ENCODE data around the gene TAPBPL. TPM values are rescaled to one million over a fixed set of nuclear protein-coding genes. Genes with fewer than 3 reads are reported as not detected.
"Not testable (repeated sequence)": the region's sequence is repeated elsewhere in the genome, so short reads cannot be mapped to it uniquely, and the experiment has no call there.

The TAPBPL gene
- total RNA-seq, 2 donors from 2014 or later: 11.8 to 15.2 TPM

DNA sequence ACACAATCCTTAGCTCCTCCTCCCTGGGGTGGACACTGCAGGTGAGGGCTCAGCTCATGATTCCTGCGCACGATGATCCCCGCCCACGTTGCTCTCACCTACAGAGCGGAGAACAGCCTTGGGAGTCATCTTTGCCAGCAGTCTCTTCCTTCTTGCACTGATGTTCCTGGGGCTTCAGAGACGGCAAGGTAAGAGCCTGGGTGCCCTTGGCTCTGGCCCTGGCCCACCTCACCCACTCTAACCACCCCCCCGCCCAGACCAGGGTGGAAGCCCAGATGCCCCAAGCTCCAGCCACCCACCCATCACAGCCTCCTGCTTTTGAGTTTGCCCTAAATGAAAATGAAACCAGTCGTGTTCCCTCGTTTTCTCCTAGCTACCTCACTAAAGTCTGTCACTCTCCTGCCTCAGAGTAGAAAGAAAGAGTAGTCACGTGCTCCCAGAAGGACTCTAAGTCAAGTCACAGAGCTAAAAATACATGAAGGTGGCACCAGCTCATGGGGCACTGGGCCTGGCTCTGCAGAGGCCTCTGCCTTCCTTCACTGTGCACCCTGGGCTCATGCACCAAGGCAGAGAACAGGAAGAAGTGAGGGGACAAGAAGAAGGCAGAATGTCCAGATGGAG lies 9.0 kb downstream of the TAPBPL start:
- ATAC-seq (peak; percentile 33 to 62), DNase-seq (no peak)
- intact Hi-C loops (cut with DNase I): loop anchor here in 1 of 2 donors (5.0 kb wide), 1 partner anchor 39 kb away; no protein-coding TSS in a partner anchor

GRCh38 chr12:6461401-6462233 lies 9.8 kb downstream of the TAPBPL start:
- DNase-seq (peak; percentile 55), ATAC-seq (peak; percentile 59 to 68)
- intact Hi-C loops (cut with DNase I): loop anchor here in 1 of 2 donors (5.0 kb wide), 1 partner anchor 39 kb away; no protein-coding TSS in a partner anchor

DNA sequence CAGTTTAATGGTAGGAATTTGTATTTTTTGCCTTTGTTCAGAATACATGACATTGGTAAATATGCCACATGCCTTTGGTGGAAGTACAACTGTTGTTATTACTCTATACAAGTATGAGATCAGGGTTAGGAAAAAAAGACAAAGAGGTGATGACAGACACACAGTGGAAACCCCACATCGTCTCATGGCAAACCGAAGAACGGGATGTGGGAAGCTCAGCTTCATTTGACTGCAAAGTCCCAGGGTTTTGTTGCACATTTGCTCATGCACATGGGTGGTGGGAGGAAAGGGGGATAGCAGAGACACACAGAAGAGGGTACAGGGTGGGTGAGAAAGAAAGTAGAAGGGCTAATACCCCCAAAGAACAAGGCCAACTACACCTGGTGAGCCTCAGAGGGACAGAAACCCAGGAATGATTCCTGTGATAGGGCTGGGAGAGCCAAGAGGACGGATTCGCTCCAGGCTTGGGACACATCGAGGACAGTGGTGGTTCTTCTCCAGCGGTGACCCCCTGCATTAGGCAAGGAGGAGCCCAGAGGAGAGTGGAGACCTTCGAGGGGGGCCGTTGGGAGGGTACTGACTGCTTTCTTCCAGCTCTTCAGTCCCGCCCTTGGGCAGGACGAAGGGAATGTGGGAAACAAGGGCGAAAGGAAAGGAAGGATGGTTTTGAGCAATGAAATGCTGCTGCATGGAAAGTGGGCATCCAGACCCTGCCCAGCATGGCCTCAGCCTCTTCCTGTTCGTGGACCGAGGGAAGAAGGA lies 10.6 kb downstream of the TAPBPL start:
- ATAC-seq (no peak), DNase-seq (no peak)
- intact Hi-C loops (cut with DNase I): loop anchor here in 1 of 2 donors (5.0 kb wide), 1 partner anchor 40 kb away; no protein-coding TSS in a partner anchor

DNA sequence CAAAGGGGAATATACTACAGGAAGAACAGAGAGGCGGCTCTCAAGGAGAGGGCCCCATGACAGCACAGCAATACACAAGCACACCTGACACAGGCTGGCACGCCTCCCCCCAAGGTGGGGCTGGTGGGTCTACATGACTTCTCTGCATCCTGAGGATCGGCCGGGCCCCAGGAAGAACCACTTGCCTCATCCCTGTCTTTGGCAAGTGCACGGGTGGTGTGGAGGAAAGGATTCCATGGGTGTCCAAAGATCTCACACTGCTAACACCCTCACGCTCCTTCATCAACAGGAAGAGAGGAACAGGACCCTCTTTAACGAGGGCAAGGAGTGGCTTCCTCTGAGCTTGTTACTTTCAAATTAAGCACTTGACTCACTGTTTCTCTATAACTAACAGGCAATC lies 11.4 kb downstream of the TAPBPL start:
- DNase-seq (no peak), ATAC-seq (no peak)
- intact Hi-C loops (cut with DNase I): loop anchor here in 1 of 2 donors (5.0 kb wide), 1 partner anchor 41 kb away; no protein-coding TSS in a partner anchor

GRCh38 chr12:6463858-6464257 lies 12.0 kb downstream of the TAPBPL start:
- ATAC-seq: no peak
- intact Hi-C loops (cut with DNase I): loop anchor here (2.0 to 5.0 kb wide), 2 partner anchors 39 to 42 kb away; no protein-coding TSS in a partner anchor
- DNase-seq: no peak

- intact Hi-C loops (cut with DNase I): loop anchor here (2.0 to 5.0 kb wide), 2 partner anchors 40 to 42 kb away; no protein-coding TSS in a partner anchor
- DNase-seq (no peak), ATAC-seq (no peak)
These were observed 12.7 kb downstream of the TAPBPL start for GRCh38 chr12:6464531-6464930.

- DNase-seq: no peak
- intact Hi-C loops (cut with DNase I): loop anchor here in 1 of 2 donors (2.0 to 5.0 kb wide), 2 partner anchors 41 to 138 kb away; no protein-coding TSS in a partner anchor
- ATAC-seq: peak in 1 of 2 donors; percentile 24
These were observed 13.8 kb downstream of the TAPBPL start for GRCh38 chr12:6465467-6466183.

DNA sequence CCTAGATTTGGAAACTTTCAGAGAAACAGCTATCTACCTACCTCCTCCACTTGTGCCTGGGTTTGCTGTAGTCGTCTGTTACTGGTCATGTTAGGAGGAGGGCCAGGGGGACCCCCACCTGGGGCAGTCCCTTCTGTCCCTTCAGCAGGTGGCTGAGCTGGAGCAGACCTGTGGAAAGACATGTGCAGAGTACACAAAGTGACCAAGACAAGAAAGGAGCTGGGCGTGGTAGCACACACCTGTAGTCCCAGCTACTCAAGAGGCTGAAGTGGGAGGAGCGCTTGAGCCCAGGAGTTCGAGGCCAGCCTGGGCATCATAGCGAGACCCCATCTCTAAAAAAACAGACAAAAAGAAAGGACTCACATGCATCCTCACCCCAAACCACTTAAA lies 14.3 kb downstream of the TAPBPL start:
- ATAC-seq (no peak), DNase-seq (no peak)
- intact Hi-C loops (cut with DNase I): loop anchor here in 1 of 2 donors (5.0 kb wide), 1 partner anchor 139 kb away; no protein-coding TSS in a partner anchor

DNA sequence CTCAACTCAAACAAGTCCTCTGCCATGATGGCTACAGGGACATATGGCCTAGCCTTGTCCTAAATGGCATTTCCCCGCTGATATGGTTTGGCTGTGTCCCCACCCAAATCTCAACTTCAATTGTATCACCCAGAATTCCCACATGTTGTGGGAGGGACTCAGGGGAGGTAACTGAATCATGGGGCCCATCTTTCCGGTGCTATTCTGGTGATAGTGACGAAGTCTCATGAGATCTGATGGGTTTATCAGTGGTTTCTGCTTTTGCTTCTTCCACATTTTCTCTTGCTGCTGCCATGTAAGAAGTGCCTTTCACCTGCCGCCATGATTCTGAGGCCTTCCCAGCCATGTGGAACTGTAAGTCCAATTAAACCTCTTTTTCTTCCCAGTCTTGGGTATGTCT lies 14.9 kb downstream of the TAPBPL start:
- not testable (repeated sequence) for DNase-seq, ATAC-seq
- intact Hi-C loops (cut with DNase I): loop anchor here in 1 of 2 donors (5.0 kb wide), 1 partner anchor 139 kb away; no protein-coding TSS in a partner anchor

DNA sequence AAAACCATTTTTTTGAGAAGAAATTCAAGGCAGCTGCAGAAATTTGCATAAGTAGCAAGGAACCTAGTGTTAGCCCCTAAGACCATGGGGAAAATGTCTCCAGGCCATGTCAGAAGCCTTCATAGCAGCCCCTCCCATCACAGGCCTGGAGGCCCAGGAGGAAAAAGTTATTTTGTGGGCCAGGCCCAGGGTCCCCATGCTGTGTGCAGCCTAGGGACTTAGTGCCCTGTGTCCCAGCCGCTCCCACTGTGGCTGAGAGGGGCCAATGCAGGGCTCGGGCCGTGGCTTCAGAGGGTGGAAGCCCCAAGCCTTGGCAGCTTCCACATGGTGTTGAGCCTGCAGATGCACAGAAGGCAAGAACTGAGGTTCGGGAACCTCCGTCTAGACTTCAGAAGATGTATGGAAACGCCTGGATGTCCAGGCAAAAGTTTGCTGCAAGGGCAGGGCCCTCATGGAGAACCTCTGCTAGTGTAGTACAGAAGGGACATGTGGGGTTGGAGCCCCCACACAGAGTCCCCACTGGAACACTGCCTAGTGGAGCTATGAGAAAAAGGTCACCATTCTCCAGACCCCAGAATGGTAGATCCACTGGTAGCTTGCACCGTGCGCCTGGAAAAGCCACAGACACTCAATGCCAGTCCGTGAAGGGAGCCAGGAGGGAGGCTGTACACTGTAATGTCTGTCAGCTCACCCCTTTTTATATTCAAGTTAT lies 15.9 kb downstream of the TAPBPL start:
- DNase-seq, ATAC-seq: not testable (repeated sequence)
- intact Hi-C loops (cut with DNase I): loop anchor here in 1 of 2 donors (5.0 kb wide), 1 partner anchor 140 kb away; no protein-coding TSS in a partner anchor

- intact Hi-C loops (cut with DNase I): loop anchor here in 1 of 2 donors (5.0 kb wide), 1 partner anchor 141 kb away; no protein-coding TSS in a partner anchor
- ATAC-seq: no peak
- DNase-seq: no peak
These were observed 16.4 kb downstream of the TAPBPL start for GRCh38 chr12:6468283-6468575.

GRCh38 chr12:6469092-6469491 lies 17.2 kb downstream of the TAPBPL start:
- intact Hi-C loops (cut with DNase I): loop anchor here in 1 of 2 donors (5.0 kb wide), 1 partner anchor 142 kb away; no protein-coding TSS in a partner anchor
- no peak for ATAC-seq
- no peak for DNase-seq

DNA sequence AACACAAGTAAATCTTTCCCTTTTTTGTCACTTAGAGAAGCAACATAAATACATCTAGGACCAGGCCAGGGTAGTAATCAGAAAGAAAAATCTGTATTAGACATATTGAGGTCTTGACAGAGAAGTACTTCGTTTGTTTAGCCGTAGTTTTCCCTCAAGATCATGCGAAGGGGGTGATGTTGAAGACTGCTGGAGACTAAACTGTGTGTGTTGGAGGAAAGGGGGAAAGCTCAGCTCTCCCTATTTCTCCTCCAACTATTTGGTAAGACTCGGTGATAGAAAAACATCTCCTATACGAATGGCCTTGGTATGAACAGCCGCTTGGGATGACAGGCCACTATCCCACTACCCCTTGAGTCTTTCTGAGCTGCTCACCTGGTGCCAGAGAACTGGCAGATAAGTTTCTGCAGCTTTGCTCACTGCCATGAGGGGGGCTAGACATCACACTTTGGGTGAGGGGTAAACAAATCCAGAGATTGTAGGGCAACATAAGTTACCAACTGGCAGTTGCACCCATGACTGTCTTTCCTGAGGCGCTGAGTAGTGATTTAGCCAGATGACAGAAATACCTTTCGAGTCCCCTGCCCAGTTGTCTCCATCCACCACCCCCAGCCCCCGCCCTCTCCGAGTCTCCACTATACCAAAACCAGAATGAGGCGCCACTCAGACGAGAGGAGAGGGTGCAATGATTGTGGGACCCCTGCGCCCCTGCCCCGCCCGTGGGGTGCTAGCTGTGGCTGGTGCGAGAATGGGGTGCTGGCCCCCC lies 17.9 kb downstream of the TAPBPL start:
- ATAC-seq (no peak), DNase-seq (no peak)
- intact Hi-C loops (cut with DNase I): loop anchor here in 1 of 2 donors (5.0 kb wide), 1 partner anchor 142 kb away; no protein-coding TSS in a partner anchor

GRCh38 chr12:6470375-6471163 lies 18.7 kb downstream of the TAPBPL start, which contains the start of gene VAMP1:
TSS of gene VAMP1 (minus strand) at chr12:6470677. CDS start at chr12:6470531, 146 bp downstream.
- intact Hi-C loops (cut with DNase I): no loop called here
- ATAC-seq: peak; percentile 95 to 97
- peak; percentile 98 for DNase-seq

DNA sequence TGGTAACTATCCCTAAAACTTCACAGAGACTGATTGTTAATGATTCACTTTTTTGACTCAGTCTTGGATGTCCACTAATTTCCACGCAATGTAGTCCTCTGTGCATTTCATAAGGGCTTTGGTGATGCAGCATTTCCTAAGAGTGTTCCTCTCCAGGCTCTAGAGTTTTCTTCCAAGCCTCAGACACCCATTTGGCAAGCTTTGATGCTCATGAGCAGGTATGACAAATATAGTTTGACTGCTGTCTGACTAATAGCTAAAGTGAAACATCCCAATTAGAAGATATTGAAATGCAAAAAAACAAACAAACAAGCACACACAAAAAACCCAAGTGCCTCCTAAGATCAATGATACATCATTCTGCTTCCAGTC lies 20.1 kb downstream of the TAPBPL start:
- intact Hi-C loops (cut with DNase I): no loop called here
- DNase-seq (no peak), ATAC-seq (no peak)

DNA sequence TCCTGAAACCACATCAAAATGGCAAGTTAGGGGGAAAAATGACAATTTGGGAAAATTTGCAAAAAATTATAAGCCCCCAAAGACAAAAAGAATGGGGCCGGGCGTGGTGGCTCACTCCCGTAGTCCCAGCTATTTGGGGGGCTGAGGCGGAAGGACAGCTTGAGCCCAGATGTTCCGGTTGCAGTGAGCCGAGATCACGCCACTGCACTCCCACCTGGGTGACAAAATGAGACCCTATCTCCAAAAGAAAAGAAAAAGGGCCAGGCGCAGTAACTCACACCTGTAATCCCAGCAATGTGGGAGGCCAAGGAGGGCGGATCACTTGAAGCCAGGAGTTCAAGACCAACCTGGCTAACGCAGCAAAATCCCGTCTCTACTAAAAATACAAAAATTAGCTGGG lies 20.6 kb downstream of the TAPBPL start:
- DNase-seq: no peak
- no peak for ATAC-seq
- intact Hi-C loops (cut with DNase I): no loop called here
